ENCODE results near the gene BAHCC1.
A peak's percentile ranks its signal among the peaks of the same experiment; 100 is the strongest.
"Not testable (repeated sequence)": the region's sequence is repeated elsewhere in the genome, so short reads cannot be mapped to it uniquely, and the experiment has no call there.

Gene BAHCC1

DNA sequence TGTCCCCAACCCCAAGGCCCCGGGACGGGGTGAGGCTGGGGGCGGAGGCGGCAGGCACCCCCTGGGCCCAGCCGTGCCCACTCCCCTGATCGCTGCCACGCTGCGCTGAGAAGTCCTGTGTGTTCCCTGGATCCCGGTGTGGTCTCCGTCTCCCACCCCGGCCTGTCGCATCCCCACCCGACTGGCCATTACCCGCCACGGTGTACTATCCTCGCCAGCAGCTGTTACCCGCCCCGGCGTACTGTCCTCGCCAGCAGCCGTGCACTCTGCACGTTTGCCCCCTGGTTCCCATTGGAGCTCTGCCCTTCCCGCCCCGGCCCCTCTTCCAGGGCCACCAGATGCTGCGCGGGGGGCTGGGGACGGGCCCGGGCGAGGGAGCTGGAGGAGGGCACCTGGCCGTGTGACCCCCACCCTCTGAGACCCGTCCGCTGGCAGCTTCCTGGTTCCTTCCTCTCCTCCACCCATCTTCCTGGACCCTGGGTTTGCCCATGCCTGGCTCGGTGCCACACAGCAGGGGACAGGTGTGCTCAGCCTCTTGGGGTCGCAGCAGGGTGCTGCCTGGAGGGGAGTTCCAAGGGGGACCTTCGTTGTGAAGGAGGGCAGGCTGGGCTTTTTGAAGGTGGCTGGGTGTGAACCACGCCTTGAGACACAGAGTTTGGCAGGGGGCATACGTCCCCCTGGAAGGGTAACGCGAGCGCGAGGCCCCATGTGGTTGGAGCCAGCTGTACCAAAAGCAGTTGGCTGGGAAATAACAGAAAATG is 19.7 kb downstream of the BAHCC1 start:
- peak; percentile 77 to 84 for DNase-seq

GRCh38 chr17:81415681-81416080 is 20.4 kb downstream of the BAHCC1 start:
- DNase-seq = no peak

GRCh38 chr17:81416612-81417011 is 21.4 kb downstream of the BAHCC1 start:
- DNase-seq = peak; percentile 95 to 98

DNA sequence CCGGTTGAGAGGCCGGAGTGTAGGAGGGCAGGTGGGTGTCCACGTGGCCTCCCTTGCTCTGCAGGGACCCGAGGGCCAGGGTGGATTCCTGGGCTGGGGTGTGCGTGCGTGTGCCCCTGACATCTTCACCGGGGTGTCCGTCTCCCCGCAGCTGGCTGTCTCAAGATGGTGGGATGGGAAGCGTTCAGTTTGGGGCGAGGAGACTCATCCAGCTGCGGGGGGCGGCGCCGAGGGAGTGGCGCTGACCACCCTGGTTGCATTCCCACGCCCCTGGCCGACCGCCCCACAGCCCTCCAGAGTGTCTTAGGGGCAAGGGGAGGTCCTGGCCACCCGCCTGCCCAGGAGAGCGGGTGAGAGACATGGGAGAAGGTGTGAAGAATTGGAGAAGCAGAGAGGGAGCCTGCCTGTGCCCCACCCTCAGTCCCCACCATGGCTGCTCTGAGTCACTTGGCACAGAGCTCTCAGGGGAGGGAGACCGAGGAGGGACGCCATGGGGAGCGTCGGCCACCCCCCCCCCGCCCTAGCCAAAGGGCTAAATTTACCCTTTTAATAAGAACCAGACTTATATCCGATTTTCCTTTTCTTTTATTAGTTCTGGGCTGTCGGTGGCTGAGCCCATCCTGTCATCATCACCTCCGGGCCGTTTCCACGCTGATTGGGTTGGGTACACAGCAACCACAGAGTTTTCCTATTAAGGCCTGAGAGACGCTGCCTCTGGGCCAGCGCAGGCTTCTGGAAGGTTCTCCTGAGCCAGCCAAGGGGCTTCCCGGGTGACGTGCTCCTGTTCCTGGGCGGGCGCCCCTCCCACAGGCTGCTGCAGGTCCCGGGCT is 22.0 kb downstream of the BAHCC1 start:
- no peak for DNase-seq

DNA sequence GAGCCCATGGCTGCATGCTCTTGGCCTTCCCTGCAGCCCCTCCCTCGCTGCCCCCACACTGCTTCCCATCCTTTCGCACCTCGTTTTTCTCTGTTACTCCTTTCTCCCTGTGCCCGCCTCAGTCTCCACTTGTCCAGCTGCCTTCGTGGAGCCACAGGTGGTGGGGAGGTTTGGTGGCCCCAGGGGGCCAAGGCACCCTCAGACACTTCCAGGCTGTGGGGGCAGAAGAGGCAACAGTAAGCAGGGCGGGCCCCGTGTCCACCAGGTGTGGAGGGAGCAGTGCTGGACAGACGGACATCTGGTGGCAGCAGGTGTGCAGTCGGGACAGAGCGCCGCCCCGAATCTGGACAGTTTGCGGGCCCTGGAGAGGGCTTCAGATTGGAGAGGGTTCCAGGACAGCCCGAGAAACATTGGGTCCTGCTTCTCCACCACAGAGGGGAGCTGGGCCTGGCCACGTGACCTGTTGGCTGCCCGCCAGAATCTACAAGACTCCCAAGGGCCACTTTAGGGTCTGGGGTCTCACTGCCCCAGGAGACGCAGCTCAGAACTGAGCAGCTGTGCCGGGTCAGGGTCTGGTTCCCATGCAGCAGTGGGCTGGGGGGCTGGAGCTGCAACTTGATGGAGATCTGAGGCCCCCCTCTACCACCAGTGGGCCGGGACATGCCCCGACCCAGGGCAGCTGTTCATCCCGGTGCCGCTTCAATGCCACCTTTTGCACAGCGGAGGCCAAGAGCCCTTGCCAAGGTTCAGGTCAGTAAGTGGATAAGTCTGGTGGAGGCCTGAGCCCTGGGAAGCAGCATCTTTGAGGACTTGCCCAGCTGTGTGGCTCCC is 22.8 kb downstream of the BAHCC1 start:
- DNase-seq = no peak

DNA sequence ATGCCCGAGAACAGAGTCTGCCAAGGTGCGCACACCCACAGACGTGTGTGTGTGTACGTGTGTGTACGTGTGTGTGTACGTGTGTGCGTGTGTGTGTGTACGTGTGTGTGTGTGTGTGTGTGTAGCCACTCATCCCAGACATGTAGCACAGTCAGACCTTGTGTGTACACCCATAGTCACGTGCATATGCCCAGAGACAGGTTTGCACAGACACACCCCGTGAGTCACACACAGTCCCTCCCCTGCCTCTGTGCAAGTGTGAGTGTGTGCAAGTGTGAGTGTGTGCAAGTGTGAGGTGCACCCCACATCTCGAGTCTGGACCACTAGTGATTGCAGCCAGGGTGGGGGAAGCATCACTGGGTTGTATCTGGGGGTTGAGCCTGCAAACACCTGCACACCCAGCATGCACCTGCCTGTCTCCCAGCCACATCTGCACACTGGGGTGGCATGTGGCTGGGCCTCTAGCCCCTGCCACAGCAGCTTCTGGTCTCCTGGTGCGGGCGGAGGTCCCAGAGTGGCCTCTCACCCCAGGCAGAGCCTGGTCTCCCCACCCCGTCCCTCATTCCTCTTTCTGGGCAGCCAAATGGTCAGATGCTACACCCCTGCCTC is 23.6 kb downstream of the BAHCC1 start:
- DNase-seq = peak; percentile 75 to 78

GRCh38 chr17:81419319-81419885 is 24.1 kb downstream of the BAHCC1 start:
- peak; percentile 95 for DNase-seq

DNA sequence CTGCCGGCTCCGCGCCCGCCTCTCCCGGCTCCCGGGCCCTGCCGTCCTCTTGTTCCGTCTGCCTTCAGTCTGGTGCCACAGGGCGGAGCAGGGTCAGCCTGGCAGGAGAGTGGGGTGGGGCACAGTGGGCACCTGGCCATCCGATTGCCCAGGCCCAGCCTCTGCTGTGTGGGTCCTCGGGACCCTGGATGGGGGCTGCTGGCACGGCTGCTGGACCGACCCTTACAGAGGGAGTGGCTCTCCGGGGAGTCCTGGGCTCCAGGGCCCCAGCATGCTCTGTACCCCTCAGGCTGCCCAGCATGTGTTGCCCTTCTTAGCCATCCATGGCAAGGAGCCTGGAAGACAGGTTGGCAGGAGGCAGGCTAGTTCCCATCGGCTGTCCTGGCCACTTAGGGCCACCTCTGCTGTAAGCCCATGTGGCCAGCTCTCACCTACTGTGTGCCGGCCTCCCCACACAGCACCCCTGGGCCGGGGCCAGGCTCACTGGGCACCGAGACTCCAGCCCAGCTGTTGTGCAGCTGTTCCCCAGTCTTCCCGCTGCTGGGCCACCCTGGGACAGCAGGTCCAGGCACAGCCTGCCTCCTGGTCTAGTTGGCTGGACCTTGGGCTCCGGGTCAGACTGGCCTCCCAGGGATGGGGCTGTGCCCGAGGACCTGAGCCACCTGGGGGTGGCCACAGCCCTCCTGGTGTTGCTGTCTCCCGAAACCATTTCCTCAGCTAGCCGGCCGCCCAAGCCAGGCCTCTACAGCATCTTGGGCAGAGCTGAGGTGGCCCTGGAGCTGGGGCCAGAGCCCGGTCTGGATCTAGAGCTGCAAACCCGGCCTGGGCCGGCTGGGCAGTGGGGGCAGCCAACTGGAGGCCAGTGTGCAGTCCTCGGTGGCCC is 24.9 kb downstream of the BAHCC1 start:
- DNase-seq = no peak

- DNase-seq = no peak
These were observed 25.7 kb downstream of the BAHCC1 start for GRCh38 chr17:81420769-81421462.

- peak in 1 of 2 experiments; percentile 72 for DNase-seq
These were observed 27.8 kb downstream of the BAHCC1 start for GRCh38 chr17:81422776-81423697.

- DNase-seq = no peak
These were observed 28.4 kb downstream of the BAHCC1 start for GRCh38 chr17:81423698-81424071.

DNA sequence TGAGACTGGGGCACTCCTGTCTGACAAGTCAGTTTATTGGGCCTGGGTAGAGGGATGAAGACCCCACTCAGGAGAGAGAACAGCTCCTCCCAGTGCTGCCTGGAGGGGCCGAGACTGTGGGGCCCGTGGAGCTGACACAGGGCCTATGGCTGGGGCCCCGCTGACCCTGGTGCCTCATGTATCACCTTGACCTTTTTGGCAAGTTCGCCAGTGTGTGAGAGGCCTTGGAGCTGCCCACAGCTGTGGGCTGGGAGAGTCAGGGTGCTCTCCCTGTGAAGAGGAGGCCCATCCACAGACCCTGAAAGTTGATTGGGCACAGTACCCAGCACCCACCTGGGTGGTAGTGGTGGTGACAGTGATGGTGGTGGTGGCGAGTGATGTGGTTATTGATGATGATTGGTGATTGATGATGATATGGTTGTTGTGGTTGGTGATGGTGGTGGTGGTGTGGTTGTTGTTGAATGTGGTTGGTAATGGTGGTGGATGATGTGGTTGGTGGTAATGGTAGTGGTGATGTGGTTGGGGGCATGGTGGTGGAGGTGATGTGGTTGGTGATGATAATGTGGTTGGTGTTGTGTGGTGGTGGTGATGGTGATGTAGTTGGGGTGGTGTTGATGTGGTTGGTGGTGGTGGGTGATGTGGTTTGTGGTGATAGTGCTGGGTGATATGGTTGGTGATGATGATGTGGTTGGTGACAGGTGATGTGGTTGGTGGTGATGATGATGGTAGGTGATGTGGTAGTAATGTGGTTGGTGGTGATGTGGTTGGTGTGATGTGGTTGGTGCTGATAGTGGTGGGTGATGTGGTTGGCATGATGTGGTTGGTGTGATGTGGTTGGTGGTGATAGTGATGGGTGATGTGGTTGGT is 29.1 kb downstream of the BAHCC1 start:
- DNase-seq = no peak

- not testable (repeated sequence) for DNase-seq
These were observed 29.8 kb downstream of the BAHCC1 start for GRCh38 chr17:81425041-81425440.

DNA sequence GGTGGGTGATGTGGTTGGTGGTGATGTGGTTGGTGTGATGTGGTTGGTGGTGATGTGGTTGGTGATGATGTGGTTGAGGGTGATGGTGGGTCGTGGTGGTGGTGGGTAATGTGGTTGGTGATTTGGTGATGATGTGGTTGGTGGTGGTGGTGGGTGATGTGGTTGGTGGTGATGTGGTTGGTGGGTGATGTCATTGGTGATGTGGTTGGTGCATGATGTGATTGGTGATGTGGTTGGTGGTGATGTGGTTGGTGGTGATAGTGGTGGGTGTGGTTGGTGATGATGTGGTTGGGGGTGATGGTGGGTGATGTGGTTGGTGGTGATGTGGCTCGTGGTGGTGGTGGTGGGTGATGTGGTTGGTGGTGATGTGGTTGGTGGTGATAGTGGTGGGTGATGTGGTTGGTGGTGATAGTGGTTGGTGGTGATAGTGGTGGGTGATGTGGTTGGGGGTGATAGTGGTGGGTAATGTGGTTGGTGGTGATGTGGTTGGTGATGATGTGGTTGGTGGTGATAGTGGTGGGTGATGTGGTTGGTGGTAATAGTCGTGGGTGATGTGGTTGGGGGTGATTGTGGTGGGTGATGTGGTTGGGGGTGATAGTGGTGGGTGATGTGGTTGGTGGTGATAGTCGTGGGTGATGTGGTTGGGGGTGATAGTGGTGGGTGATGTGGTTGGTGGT is 30.6 kb downstream of the BAHCC1 start:
- not testable (repeated sequence) for DNase-seq

GRCh38 chr17:81426393-81427172 is 31.3 kb downstream of the BAHCC1 start:
- no peak for DNase-seq

- peak; percentile 42 to 78 for DNase-seq
These were observed 32.2 kb downstream of the BAHCC1 start for GRCh38 chr17:81427173-81428120.
